RWPE2 (cell line): ENCODE data around the gene B4GALT2.

Experiments
- ATAC-seq: fragments of 200-7000 bp; cut with Tn5 transposase; 3 replicates; pipeline ENCODE4 v1.9.1; 2021; ENCODE audit warnings: low read depth
- DNase-seq: peaks from one replicate; pipeline ENCODE4 v3.0.0-alpha.2; 2020; ENCODE audit warnings: low spot score
- H3K27ac ChIP-seq: fragments of 450-650 bp; 2 replicates; pipeline ENCODE4 v1.5.1; 2017; ENCODE audit warnings: mild to moderate bottlenecking; ENCODE audit not compliant: poor library complexity, severe bottlenecking
- H3K27me3 ChIP-seq: fragments of 250-450 bp; sonication (Bioruptor Pico); 2 replicates; pipeline ENCODE4 v1.5.1; 2021; ENCODE audit warnings: mild to moderate bottlenecking, moderate library complexity; ENCODE audit not compliant: insufficient read depth, poor library complexity, severe bottlenecking
- H3K36me3 ChIP-seq: fragments of 250-450 bp; sonication (Bioruptor Pico); 2 replicates; pipeline ENCODE4 v1.5.1; 2020; ENCODE audit warnings: low read depth, mild to moderate bottlenecking, moderate library complexity
- H3K4me1 ChIP-seq: fragments of 250-450 bp; sonication (Bioruptor Pico); 2 replicates; pipeline ENCODE4 v1.5.1; 2021; ENCODE audit warnings: mild to moderate bottlenecking, moderate library complexity; ENCODE audit not compliant: insufficient read depth, poor library complexity, severe bottlenecking
- H3K4me3 ChIP-seq: fragments of 250-450 bp; sonication (Bioruptor Pico); 2 replicates; pipeline ENCODE4 v1.5.1; 2021; ENCODE audit warnings: mild to moderate bottlenecking, moderate library complexity; ENCODE audit not compliant: severe bottlenecking
- H3K9me3 ChIP-seq: fragments of 250-450 bp; sonication (Bioruptor Pico); 2 replicates; pipeline ENCODE4 v1.5.1; 2021; ENCODE audit warnings: mild to moderate bottlenecking, moderate library complexity; ENCODE audit not compliant: severe bottlenecking
- TF ChIP-seq, protein P1 (sequence below): fragments of 450-650 bp; IDR thresholded peaks from one replicate; pipeline ENCODE4 v1.5.1; 2017; ENCODE audit warnings: mild to moderate bottlenecking, moderate library complexity; ENCODE audit not compliant: poor library complexity, severe bottlenecking

The B4GALT2 gene

DNA sequence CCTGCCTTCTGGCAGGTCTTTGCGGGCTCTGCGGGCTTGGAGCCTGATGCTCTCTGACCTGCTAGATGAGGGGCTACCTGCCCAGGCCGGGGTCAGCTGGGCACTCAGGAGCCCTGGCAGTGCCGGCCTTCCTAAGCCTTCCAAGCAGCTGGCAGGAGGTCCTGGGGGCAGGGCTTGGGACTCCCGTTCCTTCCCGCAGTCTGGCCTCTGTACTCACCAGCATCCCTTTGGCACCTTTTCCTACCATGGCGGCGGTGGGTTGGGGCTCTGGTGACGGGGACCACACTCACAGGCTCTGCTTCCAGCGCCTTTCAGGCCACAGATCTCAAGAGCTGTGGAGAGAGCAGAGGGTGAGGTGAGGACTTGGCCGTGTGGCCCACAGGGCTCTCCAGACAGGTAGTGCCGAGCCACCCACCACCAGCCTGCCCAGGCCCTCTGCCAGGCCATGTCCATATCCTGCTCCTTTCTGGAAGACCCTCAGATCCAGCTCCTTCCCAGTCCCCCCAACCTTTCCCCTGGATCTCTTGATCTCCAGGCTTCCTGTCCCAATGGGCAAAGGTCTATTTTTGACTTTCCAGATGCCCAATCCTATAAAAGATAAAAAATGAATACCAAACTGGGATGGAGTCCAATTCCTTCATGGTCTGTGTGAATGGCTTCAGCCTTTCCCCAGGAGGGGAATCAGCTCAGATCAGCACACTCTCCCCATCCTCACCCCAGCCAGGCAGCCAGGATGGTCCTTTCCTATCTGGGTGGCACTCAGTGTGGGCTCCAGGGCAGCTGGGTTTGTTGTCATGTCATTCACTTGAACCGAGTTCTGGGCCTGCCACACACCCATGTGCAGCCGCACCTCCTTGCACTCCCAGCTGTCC, 45.3 kb downstream of the B4GALT2 start:
- peaks cover 24% of the 10 kb centered on the region for H3K4me1 ChIP-seq
- TF ChIP-seq, protein P1, sequence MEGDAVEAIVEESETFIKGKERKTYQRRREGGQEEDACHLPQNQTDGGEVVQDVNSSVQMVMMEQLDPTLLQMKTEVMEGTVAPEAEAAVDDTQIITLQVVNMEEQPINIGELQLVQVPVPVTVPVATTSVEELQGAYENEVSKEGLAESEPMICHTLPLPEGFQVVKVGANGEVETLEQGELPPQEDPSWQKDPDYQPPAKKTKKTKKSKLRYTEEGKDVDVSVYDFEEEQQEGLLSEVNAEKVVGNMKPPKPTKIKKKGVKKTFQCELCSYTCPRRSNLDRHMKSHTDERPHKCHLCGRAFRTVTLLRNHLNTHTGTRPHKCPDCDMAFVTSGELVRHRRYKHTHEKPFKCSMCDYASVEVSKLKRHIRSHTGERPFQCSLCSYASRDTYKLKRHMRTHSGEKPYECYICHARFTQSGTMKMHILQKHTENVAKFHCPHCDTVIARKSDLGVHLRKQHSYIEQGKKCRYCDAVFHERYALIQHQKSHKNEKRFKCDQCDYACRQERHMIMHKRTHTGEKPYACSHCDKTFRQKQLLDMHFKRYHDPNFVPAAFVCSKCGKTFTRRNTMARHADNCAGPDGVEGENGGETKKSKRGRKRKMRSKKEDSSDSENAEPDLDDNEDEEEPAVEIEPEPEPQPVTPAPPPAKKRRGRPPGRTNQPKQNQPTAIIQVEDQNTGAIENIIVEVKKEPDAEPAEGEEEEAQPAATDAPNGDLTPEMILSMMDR, result no peak
- no peak for ATAC-seq

DNA sequence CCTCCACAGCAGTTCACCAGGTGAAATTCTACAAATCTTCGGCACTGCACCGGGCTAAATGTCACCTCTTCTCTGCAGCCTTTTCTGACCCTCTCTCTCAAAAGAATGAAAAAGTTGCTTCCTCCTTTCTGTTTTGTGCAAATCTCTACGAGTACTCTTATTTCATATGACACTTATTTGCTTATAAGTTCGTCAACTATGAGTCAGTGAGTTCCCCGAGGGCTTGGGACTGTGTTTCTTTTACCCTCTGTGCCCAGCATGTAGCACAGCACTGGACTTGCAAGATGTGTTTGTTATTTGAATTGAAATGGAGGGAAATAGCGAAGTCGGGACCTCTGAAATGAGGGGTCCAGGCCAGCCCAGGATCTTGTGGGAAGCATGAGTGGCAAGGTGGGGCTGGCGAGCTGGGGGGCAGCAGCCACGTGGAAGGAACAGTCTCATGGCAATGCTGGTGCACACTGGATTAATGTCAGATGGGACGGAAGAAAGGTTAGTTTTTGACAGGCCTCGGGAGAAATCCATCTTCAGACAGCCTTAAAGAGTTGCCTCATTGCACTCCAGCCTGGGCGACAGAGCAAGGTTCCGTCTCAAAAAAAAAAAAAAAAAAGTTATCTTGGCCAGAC, 46.0 kb downstream of the B4GALT2 start:
- H3K27me3 ChIP-seq, result no peaks in the 10 kb centered on the region
- H3K4me1 ChIP-seq, result peaks cover 27% of the 10 kb centered on the region
- no peaks in the 10 kb centered on the region for H3K9me3 ChIP-seq
- DNase-seq (no peak), ATAC-seq (peak; percentile 43; the same call in 2 of the 3 replicates)
- H3K4me3 ChIP-seq, result no peak overlapping the region
- H3K36me3 ChIP-seq, result peaks cover 18% of the 10 kb centered on the region
- no peak overlapping the region for H3K27ac ChIP-seq
- TF ChIP-seq, protein P1, result no peak

More for the DNA sequence above, 45.3 kb downstream of the B4GALT2 start:
- Histone ChIP-seq H3K36me3 (peaks cover 18% of the 10 kb centered on the region), H3K27ac (no peak overlapping the region), H3K4me3 (no peak overlapping the region), H3K27me3 (no peaks in the 10 kb centered on the region), H3K9me3 (no peaks in the 10 kb centered on the region)
- DNase-seq, result no peak

DNA sequence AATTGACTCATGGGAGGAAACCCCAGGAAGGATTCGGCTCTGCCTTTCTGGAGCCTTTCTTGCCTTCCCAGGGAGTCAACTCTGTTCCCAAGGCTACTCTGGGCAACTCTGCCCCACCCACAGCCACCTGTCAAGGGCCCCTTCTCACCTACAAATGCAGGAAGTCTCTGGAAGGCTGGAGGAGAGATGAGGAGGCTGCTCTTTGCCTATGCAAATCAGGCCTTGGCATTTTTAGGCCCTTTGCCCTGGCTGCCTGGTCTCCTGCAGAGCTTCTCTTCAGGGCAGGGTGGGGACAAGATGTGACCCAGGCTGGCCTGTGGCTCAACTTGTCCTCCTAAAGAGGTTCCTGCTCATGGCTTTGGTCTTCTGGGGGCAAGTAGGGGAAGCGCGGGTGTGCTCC, 46.8 kb downstream of the B4GALT2 start:
- TF ChIP-seq, protein P1, result no peak
- H3K27me3 ChIP-seq, result no peaks in the 10 kb centered on the region
- no peak for DNase-seq
- H3K4me1 ChIP-seq, result peaks cover 27% of the 10 kb centered on the region
- no peak for ATAC-seq
- H3K9me3 ChIP-seq, result no peaks in the 10 kb centered on the region
- peaks cover 18% of the 10 kb centered on the region for H3K36me3 ChIP-seq
- no peak overlapping the region for H3K27ac ChIP-seq
- no peak overlapping the region for H3K4me3 ChIP-seq

DNA sequence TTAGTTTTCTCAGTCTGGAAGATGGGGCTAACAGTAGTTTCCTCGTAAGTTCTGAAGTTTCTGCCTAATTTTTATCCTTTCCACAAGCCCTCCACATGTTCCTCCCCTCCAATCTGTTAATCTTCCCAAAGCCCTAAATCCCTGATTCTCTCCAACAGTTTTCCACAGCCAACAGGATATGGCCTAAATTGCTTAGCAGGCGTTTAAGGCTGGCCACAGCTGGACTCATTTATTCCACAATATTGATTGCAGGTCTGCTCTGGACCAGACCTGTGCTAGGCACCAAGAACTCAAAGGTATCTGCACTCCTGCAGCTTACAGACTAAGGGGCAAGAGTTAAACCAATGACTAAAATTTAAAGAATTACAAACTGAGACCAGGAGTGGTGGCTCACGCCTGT, 48.3 kb downstream of the B4GALT2 start:
- Histone ChIP-seq H3K4me3 (no peak overlapping the region), H3K27me3 (no peaks in the 10 kb centered on the region), H3K9me3 (no peaks in the 10 kb centered on the region), H3K36me3 (peaks cover 18% of the 10 kb centered on the region), H3K27ac (no peak overlapping the region), H3K4me1 (peaks cover 35% of the 10 kb centered on the region)
- TF ChIP-seq, protein P1, result no peak
- DNase-seq (no peak), ATAC-seq (no peak)
